Thyroid gland (tissue), 4 donors: Measurements from ENCODE around the gene DNAH12. TPM values are rescaled to one million over a fixed set of nuclear protein-coding genes. Genes with fewer than 3 reads are reported as not detected.

ENCODE experiments used
- DNase-seq, 2 donors: peaks; one replicate each; pipeline ENCODE4 v3.0.0-alpha.2; 2019
- H3K27ac ChIP-seq, 3 donors: fragments of 200-600 bp; sonication (generic); 1 replicate in 2 of 3; 2 replicates in 1 of 3; pipeline ENCODE4 v1.5.1; 2016 to 2019; ENCODE audit warnings: mild to moderate bottlenecking in 1 of 3, moderate library complexity in 1 of 3
- H3K27me3 ChIP-seq: fragments of 200-600 bp; sonication (generic); one replicate; pipeline ENCODE4 v1.5.1; 2019
- H3K36me3 ChIP-seq, 2 donors: fragments of 200-600 bp; sonication (generic); one replicate each; pipeline ENCODE4 v1.5.1; 2016 to 2019
- H3K4me1 ChIP-seq, 2 donors: fragments of 200-600 bp; sonication (generic); one replicate each; pipeline ENCODE4 v1.5.1; 2017 to 2019
- H3K4me3 ChIP-seq, 3 donors: fragments of 200-600 bp; sonication (generic); replicated peaks in 1 of 3; 1 replicate in 2 of 3; 2 replicates in 1 of 3; pipeline ENCODE4 v1.5.1; 2016; ENCODE audit warnings: mild to moderate bottlenecking in 1 of 3
- H3K9me3 ChIP-seq: fragments of 200-600 bp; sonication (generic); one replicate; pipeline ENCODE4 v1.5.1; 2017
- CTCF ChIP-seq, 6 experiments: fragments of 200-600 bp in 3 of 6; fragments of 450-650 bp in 3 of 6; sonication (generic) in 3 of 6; IDR thresholded peaks; one replicate each; pipeline ENCODE4 v1.5.1; 2016 to 2019; ENCODE audit warnings: antibody characterized with exemption in 6 of 6, mild to moderate bottlenecking in 2 of 6, inconsistent platforms in 1 of 6, moderate library complexity in 1 of 6
- POLR2A ChIP-seq, 2 donors: fragments of 450-650 bp; IDR thresholded peaks; one replicate each; pipeline ENCODE4 v1.6.1; 2017; ENCODE audit warnings: antibody characterized with exemption in 2 of 2, mild to moderate bottlenecking in 2 of 2, moderate library complexity in 1 of 2
- WGBS, 2 donors: methylation state at CpG; one replicate each; pipeline ENCODE4 v1.1.5; 2017; 5-methylcytosine and 5-hydroxymethylcytosine counted together
- intact Hi-C: fragments of 100-400 bp; cut with DNase I; formaldehyde crosslinking; loops from one replicate; pipeline ENCODE4 v1.15.1; 2023
- total RNA-seq, 4 donors: library from RNA; depleted of rRNA; stranded (reverse); fragments of >200 nt; gene quantifications; one replicate each; pipeline ENCODE4 v1.2.3, GENCODE V29; 2016

DNAH12 gene
- total RNA-seq, 4 donors from 2014 or later, result 0.04 to 0.98 (median 0.19) TPM

- Histone ChIP-seq H3K4me3 (no peak within 1 kb of the TSS), H3K27ac (no peak within 1 kb of the TSS), H3K36me3 (no peaks in the 10 kb centered on the region), H3K27me3 (no peaks in the 10 kb centered on the region), H3K9me3 (no peaks in the 10 kb centered on the region), H3K4me1 (no peaks in the 10 kb centered on the region)
- WGBS, 2 donors, result 65 to 88% methylated on average over 1 of the region's 1 CpG
- intact Hi-C loops, result no loop called here
- no peak for DNase-seq
- no peak for TF ChIP-seq POLR2A (IDR thresholded peaks at IDR 0.05)
- TF ChIP-seq CTCF (IDR thresholded peaks at IDR 0.05), result no peak
These were observed 251.8 kb downstream of the DNAH12 start, which contains the start of gene ASB14 for GRCh38 chr3:57292159-57292896. Gene ASB14, minus strand, starts transcription at chr3:57292685. Its CDS starts 652 bp downstream, at chr3:57292033.

- 56 to 60% methylated on average over 9 of the region's 9 CpGs for WGBS, 2 donors
- DNase-seq, result no peak
- TF ChIP-seq CTCF (IDR thresholded peaks at IDR 0.05), result no peak
- no peak for TF ChIP-seq POLR2A (IDR thresholded peaks at IDR 0.05)
- Histone ChIP-seq H3K4me3 (no peak overlapping the region), H3K9me3 (no peaks in the 10 kb centered on the region), H3K36me3 (no peaks in the 10 kb centered on the region), H3K27me3 (no peaks in the 10 kb centered on the region), H3K4me1 (no peaks in the 10 kb centered on the region), H3K27ac (no peak overlapping the region)
- intact Hi-C loops, result no loop called here
These were observed 255.7 kb downstream of the DNAH12 start for GRCh38 chr3:57288403-57288802.

- H3K36me3 ChIP-seq, result no peaks in the 10 kb centered on the region
- H3K27ac ChIP-seq, result no peak overlapping the region
- WGBS, 2 donors, result 26 to 44% methylated on average over 2 of the region's 2 CpGs
- TF ChIP-seq POLR2A (IDR thresholded peaks at IDR 0.05) (no peak), CTCF (IDR thresholded peaks at IDR 0.05) (no peak)
- H3K4me1 ChIP-seq, result no peaks in the 10 kb centered on the region
- H3K4me3 ChIP-seq, result no peak overlapping the region
- peak in 1 of 2 donors; percentile 3 for DNase-seq
- intact Hi-C loops, result no loop called here
- no peaks in the 10 kb centered on the region for H3K9me3 ChIP-seq
- H3K27me3 ChIP-seq, result no peaks in the 10 kb centered on the region
These were observed 256.9 kb downstream of the DNAH12 start for GRCh38 chr3:57287205-57287604.

- H3K4me3 ChIP-seq, result no peak overlapping the region
- intact Hi-C loops, result no loop called here
- H3K27ac ChIP-seq, result no peak overlapping the region
- no peak for TF ChIP-seq POLR2A (IDR thresholded peaks at IDR 0.05)
- no peak for TF ChIP-seq CTCF (IDR thresholded peaks at IDR 0.05)
- H3K27me3 ChIP-seq, result no peaks in the 10 kb centered on the region
- DNase-seq, result no peak
- no peaks in the 10 kb centered on the region for H3K4me1 ChIP-seq
- H3K36me3 ChIP-seq, result no peaks in the 10 kb centered on the region
- 69 to 83% methylated on average over 6 of the region's 6 CpGs for WGBS, 2 donors
- H3K9me3 ChIP-seq, result no peaks in the 10 kb centered on the region
These were observed 260.8 kb downstream of the DNAH12 start for GRCh38 chr3:57283334-57283733.

- Histone ChIP-seq H3K27me3 (no peaks in the 10 kb centered on the region), H3K36me3 (no peaks in the 10 kb centered on the region), H3K4me3 (no peak overlapping the region), H3K9me3 (no peaks in the 10 kb centered on the region), H3K4me1 (no peaks in the 10 kb centered on the region), H3K27ac (no peak overlapping the region)
- no peak for TF ChIP-seq CTCF (IDR thresholded peaks at IDR 0.05)
- TF ChIP-seq POLR2A (IDR thresholded peaks at IDR 0.05), result no peak
- WGBS, 2 donors, result 69 to 77% methylated on average over 1 of the region's 1 CpG
- DNase-seq, result no peak
- intact Hi-C loops, result no loop called here
These were observed 262.4 kb downstream of the DNAH12 start for GRCh38 chr3:57281715-57282114.
